Testis (tissue), 3 donors: ENCODE measurements around the gene TUBGCP6. TPM values are rescaled to one million over a fixed set of nuclear protein-coding genes. Genes with fewer than 3 reads are reported as not detected.

Source experiments
- DNase-seq: peaks from one replicate; pipeline ENCODE4 v3.0.0-alpha.2; 2019
- H3K27ac ChIP-seq, 2 donors: fragments of 200-600 bp; sonication (generic); one replicate each; pipeline ENCODE4 v1.5.1; 2019
- H3K27me3 ChIP-seq: fragments of 200-600 bp; sonication (generic); one replicate; pipeline ENCODE4 v1.5.1; 2019
- H3K36me3 ChIP-seq: fragments of 200-600 bp; sonication (generic); one replicate; pipeline ENCODE4 v1.5.1; 2017; ENCODE audit warnings: low read depth; ENCODE audit errors: missing control alignments
- H3K4me1 ChIP-seq: fragments of 200-600 bp; sonication (generic); one replicate; pipeline ENCODE4 v1.5.1; 2019
- H3K4me3 ChIP-seq, 2 donors: fragments of 200-600 bp; sonication (generic); one replicate each; pipeline ENCODE4 v1.5.1; 2017 to 2019
- H3K9me3 ChIP-seq: fragments of 200-600 bp; sonication (generic); one replicate; pipeline ENCODE4 v1.5.1; 2017
- POLR2A ChIP-seq: fragments of 450-650 bp; IDR thresholded peaks from one replicate; pipeline ENCODE4 v1.6.1; 2017; ENCODE audit warnings: antibody characterized with exemption, mild to moderate bottlenecking, moderate library complexity
- WGBS, 2 donors: methylation state at CpG; one replicate each; pipeline ENCODE4 v1.1.5; 2018; 5-methylcytosine and 5-hydroxymethylcytosine counted together
- intact Hi-C: fragments of 100-400 bp; cut with DNase I; formaldehyde crosslinking; loops from one replicate; pipeline ENCODE4 v1.15.1; 2023; ENCODE audit warnings: low total_unique reads
- polyA plus RNA-seq: library from polyadenylated mRNA; stranded (reverse); fragments of 350-450 nt; fragmentation: Illumina TruSeq; extraction: RNeasy Lipid Tissue Mini Kit (QIAGEN cat#74804); gene quantifications from one replicate; pipeline ENCODE4 v1.2.3, GENCODE V29; 2014; ENCODE audit warnings: low read depth, low replicate concordance; ENCODE audit not compliant: insufficient read depth
- total RNA-seq, 2 donors: library from RNA; depleted of rRNA; stranded (reverse); fragments of >200 nt; gene quantifications; one replicate each; pipeline ENCODE4 v1.2.3, GENCODE V29; 2016
- TF ChIP-seq, protein P1 (sequence below), 3 experiments: fragments of 450-650 bp in 2 of 3; fragments of 200-600 bp in 1 of 3; sonication (generic) in 1 of 3; IDR thresholded peaks; one replicate each; pipeline ENCODE4 v1.5.1; 2016 to 2019; ENCODE audit warnings: antibody characterized with exemption in 3 of 3, mild to moderate bottlenecking in 2 of 3, moderate library complexity in 1 of 3

TUBGCP6 gene
- total and polyA plus RNA-seq, 3 donors from 2014 or later, result 40.2 to 143 (median 136) TPM

DNA sequence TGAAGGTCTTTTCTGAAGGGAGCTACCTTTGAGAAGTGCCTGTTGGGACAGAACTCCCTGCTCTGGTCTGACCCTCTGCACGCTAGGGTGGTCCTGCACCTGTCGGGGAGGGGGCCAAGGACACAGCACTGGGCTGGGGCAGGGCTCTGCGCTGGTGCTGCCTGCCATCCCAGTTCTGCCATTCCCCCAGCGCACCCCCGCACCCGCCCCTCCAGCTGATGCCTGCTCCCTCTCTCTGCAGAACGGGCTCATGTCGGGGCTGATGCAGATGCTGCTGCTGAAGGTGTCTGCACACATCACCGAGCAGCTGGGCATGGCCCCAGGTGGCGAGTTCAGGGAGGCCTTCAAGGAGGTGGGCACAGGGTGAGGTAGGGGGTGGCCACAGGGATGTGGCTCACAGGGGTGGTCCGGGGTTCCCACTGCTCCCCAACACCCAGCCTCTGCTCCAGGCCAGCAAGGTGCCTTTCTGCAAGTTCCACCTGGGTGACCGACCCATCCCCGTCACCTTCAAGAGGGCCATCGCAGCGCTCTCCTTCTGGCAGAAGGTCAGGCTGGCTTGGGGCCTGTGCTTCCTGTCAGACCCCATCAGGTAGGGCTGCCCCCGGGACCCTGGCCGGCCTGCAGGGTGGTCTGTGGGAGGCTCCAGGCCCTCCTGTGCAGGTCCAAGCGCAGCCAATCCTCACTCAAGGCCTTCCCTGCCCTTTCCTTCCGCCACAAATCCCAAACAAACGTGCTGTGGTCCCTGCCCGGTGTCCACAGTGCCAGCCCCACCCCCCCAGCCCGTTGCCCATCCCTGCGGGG, 47.6 kb downstream of the TUBGCP6 start:
- no peaks in the 10 kb centered on the region for H3K9me3 ChIP-seq
- 89 to 90% methylated on average over 5 to 23 of the region's 23 CpGs for WGBS, 2 donors
- intact Hi-C loops, result no loop called here
- no peaks in the 10 kb centered on the region for H3K27me3 ChIP-seq
- no peak for DNase-seq
- peaks cover 12% of the 10 kb centered on the region for H3K4me1 ChIP-seq
- no peaks in the 10 kb centered on the region for H3K36me3 ChIP-seq
- H3K4me3 ChIP-seq, result no peak overlapping the region
- no peak for TF ChIP-seq POLR2A
- TF ChIP-seq, protein P1, sequence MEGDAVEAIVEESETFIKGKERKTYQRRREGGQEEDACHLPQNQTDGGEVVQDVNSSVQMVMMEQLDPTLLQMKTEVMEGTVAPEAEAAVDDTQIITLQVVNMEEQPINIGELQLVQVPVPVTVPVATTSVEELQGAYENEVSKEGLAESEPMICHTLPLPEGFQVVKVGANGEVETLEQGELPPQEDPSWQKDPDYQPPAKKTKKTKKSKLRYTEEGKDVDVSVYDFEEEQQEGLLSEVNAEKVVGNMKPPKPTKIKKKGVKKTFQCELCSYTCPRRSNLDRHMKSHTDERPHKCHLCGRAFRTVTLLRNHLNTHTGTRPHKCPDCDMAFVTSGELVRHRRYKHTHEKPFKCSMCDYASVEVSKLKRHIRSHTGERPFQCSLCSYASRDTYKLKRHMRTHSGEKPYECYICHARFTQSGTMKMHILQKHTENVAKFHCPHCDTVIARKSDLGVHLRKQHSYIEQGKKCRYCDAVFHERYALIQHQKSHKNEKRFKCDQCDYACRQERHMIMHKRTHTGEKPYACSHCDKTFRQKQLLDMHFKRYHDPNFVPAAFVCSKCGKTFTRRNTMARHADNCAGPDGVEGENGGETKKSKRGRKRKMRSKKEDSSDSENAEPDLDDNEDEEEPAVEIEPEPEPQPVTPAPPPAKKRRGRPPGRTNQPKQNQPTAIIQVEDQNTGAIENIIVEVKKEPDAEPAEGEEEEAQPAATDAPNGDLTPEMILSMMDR (IDR thresholded peaks at IDR 0.05), result no peak
- no peak overlapping the region for H3K27ac ChIP-seq

DNA sequence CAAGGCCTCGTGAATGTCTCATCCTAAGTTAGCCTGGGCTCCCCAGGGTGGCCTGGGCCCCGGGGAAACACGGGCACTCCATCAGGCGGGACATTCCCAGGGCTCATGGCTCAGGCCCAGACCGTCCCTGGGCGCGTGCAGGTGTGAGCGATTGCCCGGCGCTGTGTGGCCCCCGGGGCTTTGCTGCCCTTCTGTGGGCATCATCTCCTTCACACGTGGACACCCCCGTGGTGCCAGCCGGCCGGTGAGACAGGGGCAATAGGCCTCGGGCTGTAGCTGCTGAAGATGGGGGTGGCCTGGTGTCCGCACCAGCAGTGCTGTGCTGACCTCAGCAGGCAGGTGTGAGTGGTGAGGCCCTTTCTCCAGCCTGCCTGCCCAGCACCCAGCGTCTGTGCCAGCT, 48.6 kb downstream of the TUBGCP6 start:
- intact Hi-C loops, result no loop called here
- Histone ChIP-seq H3K27ac (no peak overlapping the region), H3K4me3 (no peak overlapping the region), H3K36me3 (no peaks in the 10 kb centered on the region), H3K27me3 (no peaks in the 10 kb centered on the region), H3K9me3 (no peaks in the 10 kb centered on the region), H3K4me1 (peaks cover 7% of the 10 kb centered on the region)
- no peak for TF ChIP-seq POLR2A
- TF ChIP-seq, protein P1 (IDR thresholded peaks at IDR 0.05), result no peak
- 86 to 90% methylated on average over 2 to 18 of the region's 18 CpGs for WGBS, 2 donors
- no peak for DNase-seq

DNA sequence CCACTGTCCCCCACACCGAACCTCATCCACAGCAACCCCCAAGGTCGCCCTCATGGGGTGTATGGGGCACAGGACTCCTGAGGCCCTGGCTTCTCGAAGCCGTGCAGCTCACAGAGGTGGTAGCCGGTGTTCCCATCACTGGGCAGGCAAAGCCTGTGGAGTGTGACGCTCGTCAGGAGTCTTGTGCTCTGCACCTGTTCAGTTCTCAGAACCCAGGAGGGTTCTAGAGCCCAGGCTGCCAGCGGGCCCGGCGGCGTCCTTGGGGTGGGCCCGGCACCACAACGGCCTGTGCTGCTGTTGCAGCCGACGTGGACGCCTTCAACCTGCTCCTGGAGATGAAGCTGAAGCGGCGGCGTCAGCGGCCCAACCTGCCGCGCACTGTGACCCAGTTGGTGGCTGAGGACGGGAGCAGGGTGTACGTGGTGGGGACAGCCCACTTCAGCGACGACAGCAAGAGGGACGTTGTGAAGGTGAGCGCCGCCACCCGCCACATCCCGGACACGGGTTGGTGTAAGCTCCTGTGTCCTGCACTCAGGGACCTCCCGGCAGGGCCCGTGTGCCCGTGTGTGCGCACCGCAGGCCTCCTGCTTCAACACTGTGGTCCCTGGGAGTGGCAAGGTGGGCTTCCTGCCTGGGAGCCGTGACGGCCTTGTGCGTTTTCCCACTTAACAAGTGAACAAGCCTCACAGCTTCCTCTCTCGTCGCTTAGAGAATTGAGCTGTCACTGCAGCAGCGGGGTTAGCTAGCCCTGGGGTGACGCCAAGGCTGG, 50.6 kb downstream of the TUBGCP6 start:
- no peak for TF ChIP-seq POLR2A
- TF ChIP-seq, protein P1 (IDR thresholded peaks at IDR 0.05), result no peak
- H3K27me3 ChIP-seq, result no peaks in the 10 kb centered on the region
- WGBS, 2 donors, result 91 to 93% methylated on average over 20 to 44 of the region's 44 CpGs
- H3K9me3 ChIP-seq, result no peaks in the 10 kb centered on the region
- H3K4me3 ChIP-seq, result no peak overlapping the region
- no peaks in the 10 kb centered on the region for H3K36me3 ChIP-seq
- no peak for DNase-seq
- peaks cover 21% of the 10 kb centered on the region for H3K4me1 ChIP-seq
- H3K27ac ChIP-seq, result no peak overlapping the region
- intact Hi-C loops, result no loop called here

DNA sequence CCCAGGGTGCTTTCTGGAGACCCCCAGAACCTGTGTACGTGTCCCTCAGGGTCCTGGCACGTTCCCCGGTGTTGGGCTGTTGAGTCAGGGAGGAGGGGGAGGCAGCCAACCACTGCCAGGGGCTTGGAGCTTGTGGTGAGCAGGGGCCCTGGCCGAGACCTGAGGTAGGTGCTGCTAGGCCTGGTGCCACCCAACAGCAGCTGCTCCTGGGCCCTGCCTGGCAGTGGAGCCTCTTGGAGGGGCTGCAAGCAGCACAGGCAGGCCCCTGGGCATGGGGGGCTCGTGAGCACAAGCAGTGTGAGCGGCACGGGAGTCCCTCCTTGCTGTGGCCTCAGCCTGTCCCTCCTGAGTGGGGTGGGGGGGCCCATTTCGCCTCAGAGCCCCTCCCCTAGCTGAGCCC, 51.2 kb downstream of the TUBGCP6 start:
- intact Hi-C loops, result no loop called here
- Histone ChIP-seq H3K27ac (no peak overlapping the region), H3K4me1 (peaks cover 23% of the 10 kb centered on the region), H3K4me3 (no peak overlapping the region), H3K9me3 (no peaks in the 10 kb centered on the region), H3K27me3 (no peaks in the 10 kb centered on the region), H3K36me3 (no peaks in the 10 kb centered on the region)
- DNase-seq, result no peak
- TF ChIP-seq, protein P1 (IDR thresholded peaks at IDR 0.05), result no peak
- no peak for TF ChIP-seq POLR2A
- WGBS, 2 donors, result 80 to 90% methylated on average over 3 to 8 of the region's 8 CpGs
